GM19455 (cell line): Measurements from ENCODE around the gene SRRM1.
"Not testable (repeated sequence)": the region's sequence is repeated elsewhere in the genome, so short reads cannot be mapped to it uniquely, and the experiment has no call there.

Source experiments
- ATAC-seq: cut with Tn5 transposase; IDR thresholded peaks from one replicate; pipeline ENCODE4 v1.9.1; 2021; ENCODE audit not compliant: unreplicated experiment

The SRRM1 gene

GRCh38 chr1:24693827-24694379 is 50.8 kb downstream of the SRRM1 start:
- no peak for ATAC-seq

- ATAC-seq = no peak
Observed at GRCh38 chr1:24694380-24694843, 51.3 kb downstream of the SRRM1 start.

- no peak for ATAC-seq
Observed at GRCh38 chr1:24695202-24695974, 52.3 kb downstream of the SRRM1 start.

GRCh38 chr1:24696041-24696755 is 53.1 kb downstream of the SRRM1 start:
- no peak for ATAC-seq

- ATAC-seq = no peak
Observed at GRCh38 chr1:24696756-24697330, 53.7 kb downstream of the SRRM1 start.

- ATAC-seq = not testable (repeated sequence)
Observed at GRCh38 chr1:24697453-24698001, 54.4 kb downstream of the SRRM1 start.

- ATAC-seq = not testable (repeated sequence)
Observed at GRCh38 chr1:24698326-24698725, 55.2 kb downstream of the SRRM1 start.

- no peak for ATAC-seq
Observed at GRCh38 chr1:24699628-24700027, 56.5 kb downstream of the SRRM1 start.

GRCh38 chr1:24702511-24703293 is 59.6 kb downstream of the SRRM1 start:
- no peak for ATAC-seq

GRCh38 chr1:24704411-24705259 is 61.5 kb downstream of the SRRM1 start:
- no peak for ATAC-seq

- no peak for ATAC-seq
Observed at GRCh38 chr1:24705260-24706073, 62.4 kb downstream of the SRRM1 start.

- ATAC-seq = not testable (repeated sequence)
Observed at GRCh38 chr1:24706074-24706389, 62.9 kb downstream of the SRRM1 start.

GRCh38 chr1:24707687-24708086 is 64.6 kb downstream of the SRRM1 start:
- no peak for ATAC-seq

- no peak for ATAC-seq
Observed at GRCh38 chr1:24708938-24709337, 65.8 kb downstream of the SRRM1 start.

- no peak for ATAC-seq
Observed at GRCh38 chr1:24709791-24710441, 66.8 kb downstream of the SRRM1 start.

- no peak for ATAC-seq
Observed at GRCh38 chr1:24711329-24711728, 68.2 kb downstream of the SRRM1 start.

- ATAC-seq = no peak
Observed at GRCh38 chr1:24713176-24713575, 70.1 kb downstream of the SRRM1 start.

- no peak for ATAC-seq
Observed at GRCh38 chr1:24713736-24714135, 70.6 kb downstream of the SRRM1 start.
